ENCODE data around the gene IL10.

IL10 gene

GRCh38 chr1:206729507-206729906 lies 42.8 kb downstream of the IL10 start:
- DNase-seq: no peak

- DNase-seq: no peak
Measured at GRCh38 chr1:206729050-206729449, 43.2 kb downstream of the IL10 start.

- no peak for DNase-seq
Measured at GRCh38 chr1:206728697-206728987, 43.7 kb downstream of the IL10 start.

GRCh38 chr1:206727981-206728696 lies 44.2 kb downstream of the IL10 start:
- DNase-seq: no peak

GRCh38 chr1:206725109-206725963 lies 47.0 kb downstream of the IL10 start:
- peak; percentile 79 for DNase-seq

- DNase-seq: no peak
Measured at GRCh38 chr1:206723805-206724472, 48.4 kb downstream of the IL10 start.

- DNase-seq: no peak
Measured at GRCh38 chr1:206723462-206723804, 48.9 kb downstream of the IL10 start.

GRCh38 chr1:206722751-206723461 lies 49.4 kb downstream of the IL10 start:
- DNase-seq: no peak

GRCh38 chr1:206721454-206721853 lies 50.8 kb downstream of the IL10 start:
- no peak for DNase-seq

GRCh38 chr1:206719169-206719839 lies 53.0 kb downstream of the IL10 start:
- DNase-seq: no peak

GRCh38 chr1:206717674-206717989 lies 54.7 kb downstream of the IL10 start:
- no peak for DNase-seq

All from stimulated activated CD4-positive, alpha-beta T cell treated with anti-CD3 and anti-CD28 coated beads, Interleukin-15, amount 100 ng/mL, for 24 hours (primary cell).